Measurements from ENCODE around the gene STARD13. TPM values are rescaled to one million over a fixed set of nuclear protein-coding genes. Genes with fewer than 3 reads are reported as not detected.

Gene STARD13
- total and polyA plus RNA-seq, 2 donors: 1.7 to 2.0 TPM

GRCh38 chr13:33101835-33102234 is 183.7 kb downstream of the STARD13 start:
- DNase-seq (ENCODE audit: low read depth in 6 of 9, low spot score in 9 of 9): no peak
- no peaks in the 10 kb centered on the region for H3K36me3 ChIP-seq (ENCODE audit: control insufficient read depth in 2 of 2, insufficient read depth in 2 of 2, low read length in 1 of 2)
- H3K27ac ChIP-seq (ENCODE audit: low read depth in 1 of 2, low read length in 1 of 2): no peak overlapping the region
- WGBS: 99% methylated on average over 2 of the region's 2 CpGs
- no peak overlapping the region for H3K4me3 ChIP-seq (ENCODE audit: low read length in 2 of 2)
- no peaks in the 10 kb centered on the region for H3K27me3 ChIP-seq (ENCODE audit: control insufficient read depth in 2 of 2, insufficient read depth in 1 of 2, low read length in 1 of 2)
- H3K4me1 ChIP-seq (ENCODE audit: control insufficient read depth in 2 of 2, insufficient read depth in 2 of 2, low read length in 2 of 2): no peaks in the 10 kb centered on the region
- H3K9me3 ChIP-seq (ENCODE audit: control insufficient read depth in 2 of 2, insufficient read depth in 1 of 2, low read length in 1 of 2): no peaks in the 10 kb centered on the region

DNA sequence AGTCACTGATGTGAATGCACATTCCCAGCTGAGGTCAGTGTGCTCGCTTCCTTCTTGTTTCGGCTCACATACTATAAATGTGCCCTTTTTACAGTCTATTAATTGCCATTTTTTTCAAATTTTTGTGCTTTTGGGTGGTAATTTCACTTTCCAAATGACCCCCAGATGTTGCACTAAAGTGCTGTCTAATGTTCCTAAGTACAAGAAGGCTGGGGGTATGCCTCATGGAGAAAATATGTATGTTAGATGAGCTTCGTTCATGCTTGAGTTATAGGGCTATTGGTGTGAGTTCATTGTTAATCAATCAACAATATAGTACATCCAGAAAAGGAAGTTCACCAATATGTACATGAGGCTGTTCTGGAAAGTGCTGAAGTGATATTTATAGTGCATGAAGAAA is 184.7 kb downstream of the STARD13 start:
- H3K4me1 ChIP-seq (ENCODE audit: control insufficient read depth in 2 of 2, insufficient read depth in 2 of 2, low read length in 2 of 2): no peaks in the 10 kb centered on the region
- H3K36me3 ChIP-seq (ENCODE audit: control insufficient read depth in 2 of 2, insufficient read depth in 2 of 2, low read length in 1 of 2): no peaks in the 10 kb centered on the region
- H3K27ac ChIP-seq (ENCODE audit: low read depth in 1 of 2, low read length in 1 of 2): no peak overlapping the region
- H3K27me3 ChIP-seq (ENCODE audit: control insufficient read depth in 2 of 2, insufficient read depth in 1 of 2, low read length in 1 of 2): no peaks in the 10 kb centered on the region
- no peak overlapping the region for H3K4me3 ChIP-seq (ENCODE audit: low read length in 2 of 2)
- 95% methylated on average over 3 of the region's 3 CpGs for WGBS
- no peak for DNase-seq (ENCODE audit: low read depth in 6 of 9, low spot score in 9 of 9)
- no peaks in the 10 kb centered on the region for H3K9me3 ChIP-seq (ENCODE audit: control insufficient read depth in 2 of 2, insufficient read depth in 1 of 2, low read length in 1 of 2)

DNA sequence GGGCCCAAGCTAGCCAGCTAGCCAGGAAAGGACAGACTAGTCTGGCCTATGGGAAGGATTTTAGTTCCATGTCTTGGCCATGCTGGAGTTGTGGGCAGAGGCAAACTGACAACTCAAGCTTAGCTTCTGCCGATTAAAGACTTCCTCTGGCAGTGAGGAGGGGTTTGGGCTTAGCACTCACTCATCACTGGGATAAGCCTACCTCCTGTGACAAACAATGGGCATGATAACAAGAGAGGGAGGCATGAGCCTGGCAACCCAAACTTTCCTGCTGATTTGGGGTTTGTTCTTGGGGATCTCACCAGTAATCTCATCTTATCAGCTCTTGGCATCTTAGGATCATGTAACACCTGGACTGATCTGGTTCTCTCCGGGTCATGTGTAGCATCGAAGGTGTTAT is 185.7 kb downstream of the STARD13 start:
- H3K27ac ChIP-seq (ENCODE audit: low read depth in 1 of 2, low read length in 1 of 2): no peak overlapping the region
- 93% methylated on average over 3 of the region's 3 CpGs for WGBS
- H3K4me3 ChIP-seq (ENCODE audit: low read length in 2 of 2): no peak overlapping the region
- DNase-seq (ENCODE audit: low read depth in 6 of 9, low spot score in 9 of 9): no peak
- H3K9me3 ChIP-seq (ENCODE audit: control insufficient read depth in 2 of 2, insufficient read depth in 1 of 2, low read length in 1 of 2): no peaks in the 10 kb centered on the region
- H3K4me1 ChIP-seq (ENCODE audit: control insufficient read depth in 2 of 2, insufficient read depth in 2 of 2, low read length in 2 of 2): no peaks in the 10 kb centered on the region
- H3K27me3 ChIP-seq (ENCODE audit: control insufficient read depth in 2 of 2, insufficient read depth in 1 of 2, low read length in 1 of 2): no peaks in the 10 kb centered on the region
- no peaks in the 10 kb centered on the region for H3K36me3 ChIP-seq (ENCODE audit: control insufficient read depth in 2 of 2, insufficient read depth in 2 of 2, low read length in 1 of 2)

DNA sequence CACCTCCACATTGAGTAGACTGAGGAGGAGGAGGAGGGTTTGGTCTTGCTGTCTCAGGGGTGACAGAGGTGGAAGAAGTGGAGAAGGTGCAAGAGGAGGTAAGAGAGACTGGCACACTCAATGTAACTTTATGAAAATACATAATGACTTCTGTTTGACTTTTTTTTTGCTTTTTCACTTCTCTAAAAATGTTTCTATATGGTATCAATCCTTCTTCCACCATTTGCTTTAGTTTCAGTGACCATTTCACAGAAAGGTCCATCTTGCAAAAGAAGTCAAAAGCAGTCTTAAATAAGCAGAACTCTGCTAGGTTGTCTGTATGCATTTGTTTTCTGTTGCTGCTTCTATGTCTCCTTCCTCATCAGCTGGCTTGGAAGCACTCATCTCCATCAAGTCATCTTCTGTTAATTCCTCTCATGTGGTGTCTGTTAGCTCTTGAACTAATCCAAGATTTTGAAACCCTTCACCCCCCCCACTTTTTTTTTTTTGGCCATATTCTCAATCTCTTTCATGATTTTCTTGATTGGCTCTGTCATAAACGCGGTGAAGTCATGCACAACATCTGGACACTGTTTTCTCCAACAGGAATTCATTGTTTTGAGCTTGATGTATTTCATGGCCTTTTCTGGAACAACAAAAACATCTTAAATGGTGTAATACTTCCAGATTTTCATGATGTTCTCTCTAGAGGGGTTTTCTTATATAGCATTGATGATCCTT is 188.5 kb downstream of the STARD13 start:
- Histone ChIP-seq H3K9me3 (ENCODE audit: control insufficient read depth in 2 of 2, insufficient read depth in 1 of 2, low read length in 1 of 2) (no peaks in the 10 kb centered on the region), H3K27me3 (ENCODE audit: control insufficient read depth in 2 of 2, insufficient read depth in 1 of 2, low read length in 1 of 2) (no peaks in the 10 kb centered on the region)
- 98% methylated on average over 2 of the region's 2 CpGs for WGBS

GRCh38 chr13:33092073-33092987 is 193.2 kb downstream of the STARD13 start:
- WGBS: 90% methylated on average over 11 of the region's 11 CpGs
- no peak overlapping the region for H3K4me3 ChIP-seq (ENCODE audit: low read length in 2 of 2)
- no peak overlapping the region for H3K27ac ChIP-seq (ENCODE audit: low read depth in 1 of 2, low read length in 1 of 2)
- H3K9me3 ChIP-seq (ENCODE audit: control insufficient read depth in 2 of 2, insufficient read depth in 1 of 2, low read length in 1 of 2): no peaks in the 10 kb centered on the region
- H3K36me3 ChIP-seq (ENCODE audit: control insufficient read depth in 2 of 2, insufficient read depth in 2 of 2, low read length in 1 of 2): no peaks in the 10 kb centered on the region
- no peak for DNase-seq (ENCODE audit: low read depth in 6 of 9, low spot score in 9 of 9)
- H3K4me1 ChIP-seq (ENCODE audit: control insufficient read depth in 2 of 2, insufficient read depth in 2 of 2, low read length in 2 of 2): no peaks in the 10 kb centered on the region
- H3K27me3 ChIP-seq (ENCODE audit: control insufficient read depth in 2 of 2, insufficient read depth in 1 of 2, low read length in 1 of 2): no peaks in the 10 kb centered on the region

More for the DNA sequence above, 188.5 kb downstream of the STARD13 start:
- Histone ChIP-seq H3K27ac (ENCODE audit: low read depth in 1 of 2, low read length in 1 of 2) (no peak overlapping the region), H3K36me3 (ENCODE audit: control insufficient read depth in 2 of 2, insufficient read depth in 2 of 2, low read length in 1 of 2) (no peaks in the 10 kb centered on the region), H3K4me1 (ENCODE audit: control insufficient read depth in 2 of 2, insufficient read depth in 2 of 2, low read length in 2 of 2) (no peaks in the 10 kb centered on the region), H3K4me3 (ENCODE audit: low read length in 2 of 2) (no peak overlapping the region)
- DNase-seq (ENCODE audit: low read depth in 6 of 9, low spot score in 9 of 9): no peak

DNA sequence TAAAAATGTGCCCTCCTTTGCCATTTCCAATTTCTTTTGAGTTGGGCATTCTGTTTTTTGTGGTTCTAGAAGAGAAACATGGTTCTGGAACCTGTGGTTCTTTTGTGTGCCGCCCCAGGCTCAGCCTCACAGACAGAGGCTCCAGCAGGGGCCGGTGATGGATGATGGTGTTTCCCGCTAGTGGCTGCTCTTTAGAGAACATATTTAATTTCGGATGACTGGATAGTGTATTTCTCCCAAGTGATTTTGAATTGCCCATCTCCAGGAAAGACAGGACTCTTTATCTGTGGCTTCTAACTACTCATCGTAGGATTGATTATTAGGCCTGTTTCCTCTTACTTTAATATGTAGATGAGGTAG is 194.2 kb downstream of the STARD13 start:
- Histone ChIP-seq H3K9me3 (ENCODE audit: control insufficient read depth in 2 of 2, insufficient read depth in 1 of 2, low read length in 1 of 2) (no peaks in the 10 kb centered on the region), H3K27ac (ENCODE audit: low read depth in 1 of 2, low read length in 1 of 2) (no peak overlapping the region), H3K4me3 (ENCODE audit: low read length in 2 of 2) (no peak overlapping the region), H3K36me3 (ENCODE audit: control insufficient read depth in 2 of 2, insufficient read depth in 2 of 2, low read length in 1 of 2) (no peaks in the 10 kb centered on the region), H3K4me1 (ENCODE audit: control insufficient read depth in 2 of 2, insufficient read depth in 2 of 2, low read length in 2 of 2) (no peaks in the 10 kb centered on the region), H3K27me3 (ENCODE audit: control insufficient read depth in 2 of 2, insufficient read depth in 1 of 2, low read length in 1 of 2) (no peaks in the 10 kb centered on the region)
- DNase-seq (ENCODE audit: low read depth in 6 of 9, low spot score in 9 of 9): no peak
- WGBS: 98% methylated on average over 5 of the region's 5 CpGs

- Histone ChIP-seq H3K27me3 (ENCODE audit: control insufficient read depth in 2 of 2, insufficient read depth in 1 of 2, low read length in 1 of 2) (no peaks in the 10 kb centered on the region), H3K27ac (ENCODE audit: low read depth in 1 of 2, low read length in 1 of 2) (no peak overlapping the region), H3K9me3 (ENCODE audit: control insufficient read depth in 2 of 2, insufficient read depth in 1 of 2, low read length in 1 of 2) (no peaks in the 10 kb centered on the region), H3K4me1 (ENCODE audit: control insufficient read depth in 2 of 2, insufficient read depth in 2 of 2, low read length in 2 of 2) (no peaks in the 10 kb centered on the region), H3K4me3 (ENCODE audit: low read length in 2 of 2) (no peak overlapping the region), H3K36me3 (ENCODE audit: control insufficient read depth in 2 of 2, insufficient read depth in 2 of 2, low read length in 1 of 2) (no peaks in the 10 kb centered on the region)
- 75% methylated on average over 4 of the region's 4 CpGs for WGBS
- no peak for DNase-seq (ENCODE audit: low read depth in 6 of 9, low spot score in 9 of 9)
Observed at GRCh38 chr13:33090755-33091414, 194.7 kb downstream of the STARD13 start.

GRCh38 chr13:33089311-33089710 is 196.2 kb downstream of the STARD13 start:
- Histone ChIP-seq H3K9me3 (ENCODE audit: control insufficient read depth in 2 of 2, insufficient read depth in 1 of 2, low read length in 1 of 2) (no peaks in the 10 kb centered on the region), H3K4me3 (ENCODE audit: low read length in 2 of 2) (no peak overlapping the region), H3K36me3 (ENCODE audit: control insufficient read depth in 2 of 2, insufficient read depth in 2 of 2, low read length in 1 of 2) (no peaks in the 10 kb centered on the region), H3K27me3 (ENCODE audit: control insufficient read depth in 2 of 2, insufficient read depth in 1 of 2, low read length in 1 of 2) (no peaks in the 10 kb centered on the region), H3K4me1 (ENCODE audit: control insufficient read depth in 2 of 2, insufficient read depth in 2 of 2, low read length in 2 of 2) (no peaks in the 10 kb centered on the region), H3K27ac (ENCODE audit: low read depth in 1 of 2, low read length in 1 of 2) (no peak overlapping the region)
- WGBS: 98% methylated on average over 3 of the region's 3 CpGs
- no peak for DNase-seq (ENCODE audit: low read depth in 6 of 9, low spot score in 9 of 9)

DNA sequence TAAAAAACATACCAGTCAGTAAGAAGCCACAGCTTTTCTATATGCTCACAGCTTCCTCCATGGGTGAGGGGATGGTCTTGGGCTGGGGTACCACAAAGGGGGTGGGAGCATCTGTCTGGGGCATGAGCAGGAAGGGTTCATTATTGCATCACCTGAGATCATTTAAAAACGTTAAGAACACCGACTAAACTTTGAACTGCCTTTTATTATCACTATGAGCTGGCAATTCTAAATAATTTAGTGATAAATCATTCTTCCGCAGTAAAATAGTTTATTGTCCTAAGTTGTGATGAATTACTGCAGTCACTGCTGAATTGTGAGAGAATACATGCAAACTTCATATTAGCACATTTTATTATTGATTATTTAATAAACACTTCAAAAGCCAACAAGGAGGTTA is 197.8 kb downstream of the STARD13 start:
- Histone ChIP-seq H3K27ac (ENCODE audit: low read depth in 1 of 2, low read length in 1 of 2) (no peak overlapping the region), H3K4me1 (ENCODE audit: control insufficient read depth in 2 of 2, insufficient read depth in 2 of 2, low read length in 2 of 2) (no peaks in the 10 kb centered on the region), H3K4me3 (ENCODE audit: low read length in 2 of 2) (no peak overlapping the region), H3K9me3 (ENCODE audit: control insufficient read depth in 2 of 2, insufficient read depth in 1 of 2, low read length in 1 of 2) (no peaks in the 10 kb centered on the region), H3K27me3 (ENCODE audit: control insufficient read depth in 2 of 2, insufficient read depth in 1 of 2, low read length in 1 of 2) (no peaks in the 10 kb centered on the region), H3K36me3 (ENCODE audit: control insufficient read depth in 2 of 2, insufficient read depth in 2 of 2, low read length in 1 of 2) (no peaks in the 10 kb centered on the region)
- 93% methylated on average over 3 of the region's 3 CpGs for WGBS
- DNase-seq (ENCODE audit: low read depth in 6 of 9, low spot score in 9 of 9): no peak

Measured in thymus (tissue), 11 donors.